Tibial nerve (tissue), 4 donors: ENCODE data around the gene NECTIN1.

Experiments used
- EP300 ChIP-seq, 2 donors: sonication (generic); formaldehyde crosslinking; IDR thresholded peaks; one replicate each; pipeline ENCODE4 v1.6.1; 2017; ENCODE audit warnings: antibody characterized with exemption in 2 of 2, mild to moderate bottlenecking in 1 of 2
- POLR2A ChIP-seq, 2 donors: fragments of 450-650 bp; IDR thresholded peaks; one replicate each; pipeline ENCODE4 v1.6.1; 2017; ENCODE audit warnings: antibody characterized with exemption in 2 of 2, mild to moderate bottlenecking in 2 of 2, moderate library complexity in 2 of 2
- TF ChIP-seq, protein P1 (sequence below), 5 experiments: fragments of 200-600 bp in 3 of 5; fragments of 450-650 bp in 2 of 5; sonication (generic) in 3 of 5; IDR thresholded peaks; one replicate each; pipeline ENCODE4 v1.5.1; 2016 to 2019; ENCODE audit warnings: antibody characterized with exemption in 5 of 5, mild to moderate bottlenecking in 3 of 5, moderate library complexity in 2 of 5

DNA sequence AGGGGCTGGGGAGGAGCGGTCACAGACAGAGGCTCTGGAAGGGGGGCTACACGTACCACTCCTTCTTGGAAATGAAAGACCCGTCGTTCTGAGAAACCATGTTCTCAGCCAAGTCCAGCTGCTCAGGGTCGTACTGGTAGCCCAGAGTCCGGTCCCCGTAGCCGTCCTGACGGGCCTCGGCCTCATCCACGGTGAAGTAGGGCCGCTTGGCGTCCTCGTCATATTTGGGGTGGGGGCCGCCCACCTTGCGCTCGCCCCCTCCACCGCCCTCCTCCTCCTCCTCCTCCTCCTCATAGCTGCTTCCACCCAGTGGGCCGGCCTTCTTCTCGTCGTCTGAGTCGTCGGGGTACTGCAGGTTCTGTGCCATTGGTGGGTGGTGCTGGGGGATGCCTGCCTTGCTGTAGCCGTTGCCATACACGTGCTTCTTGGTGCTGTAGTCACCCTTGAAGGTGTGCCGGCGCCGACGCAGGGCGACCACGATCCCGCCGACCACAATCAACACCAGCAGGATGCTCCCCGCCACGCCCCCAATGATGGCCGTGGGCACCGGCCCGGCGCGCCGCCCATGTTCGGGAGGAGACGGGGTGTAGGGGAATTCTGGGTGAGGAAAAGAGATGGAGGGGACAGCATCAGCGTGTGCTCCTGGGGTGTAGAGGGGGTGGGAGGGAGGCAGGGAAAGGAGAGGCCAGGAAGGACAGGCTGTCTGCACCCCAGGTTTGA is 64.1 kb downstream of the NECTIN1 start:
- TF ChIP-seq, protein P1, sequence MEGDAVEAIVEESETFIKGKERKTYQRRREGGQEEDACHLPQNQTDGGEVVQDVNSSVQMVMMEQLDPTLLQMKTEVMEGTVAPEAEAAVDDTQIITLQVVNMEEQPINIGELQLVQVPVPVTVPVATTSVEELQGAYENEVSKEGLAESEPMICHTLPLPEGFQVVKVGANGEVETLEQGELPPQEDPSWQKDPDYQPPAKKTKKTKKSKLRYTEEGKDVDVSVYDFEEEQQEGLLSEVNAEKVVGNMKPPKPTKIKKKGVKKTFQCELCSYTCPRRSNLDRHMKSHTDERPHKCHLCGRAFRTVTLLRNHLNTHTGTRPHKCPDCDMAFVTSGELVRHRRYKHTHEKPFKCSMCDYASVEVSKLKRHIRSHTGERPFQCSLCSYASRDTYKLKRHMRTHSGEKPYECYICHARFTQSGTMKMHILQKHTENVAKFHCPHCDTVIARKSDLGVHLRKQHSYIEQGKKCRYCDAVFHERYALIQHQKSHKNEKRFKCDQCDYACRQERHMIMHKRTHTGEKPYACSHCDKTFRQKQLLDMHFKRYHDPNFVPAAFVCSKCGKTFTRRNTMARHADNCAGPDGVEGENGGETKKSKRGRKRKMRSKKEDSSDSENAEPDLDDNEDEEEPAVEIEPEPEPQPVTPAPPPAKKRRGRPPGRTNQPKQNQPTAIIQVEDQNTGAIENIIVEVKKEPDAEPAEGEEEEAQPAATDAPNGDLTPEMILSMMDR (IDR thresholded peaks at IDR 0.05), result no peak
- TF ChIP-seq POLR2A (IDR thresholded peaks at IDR 0.05) (no peak), EP300 (IDR thresholded peaks at IDR 0.05) (no peak)
